Activated CD8-positive, alpha-beta T cell treated with anti-CD3 and anti-CD28 coated beads, Interleukin-2, amount 10 ng/mL, durations not matched to agents 7 days and 5 days (primary cell): Measurements from ENCODE around the gene ARHGAP28. TPM values are rescaled to one million over a fixed set of nuclear protein-coding genes. Genes with fewer than 3 reads are reported as not detected.

Experiments used
- ATAC-seq: fragments of 150-1000 bp; cut with Tn5 transposase; one replicate; pipeline ENCODE4 v1.10.0; 2021; ENCODE audit warnings: moderate library complexity
- CTCF ChIA-PET: fragments of 350-600 bp; sonication (Branson Sonifier 250); formaldehyde crosslinking; loops from one replicate; lab custom pipeline; 2021; ENCODE audit warnings: antibody characterized with exemption; lab: Charles Lee
- POLR2A ChIA-PET: fragments of 350-600 bp; sonication (Branson Sonifier 250); formaldehyde crosslinking; loops from one replicate; lab custom pipeline; 2021; ENCODE audit warnings: antibody characterized with exemption; lab: Charles Lee
- DNase-seq: peaks from one replicate; pipeline ENCODE4 v3.0.0-alpha.2; 2020
- H3K27ac Mint-ChIP-seq: one replicate; pipeline ENCODE4 v1.8.0; 2021; ENCODE audit warnings: mild to moderate bottlenecking, mixed read lengths
- H3K27me3 Mint-ChIP-seq: one replicate; pipeline ENCODE4 v1.8.0; 2021; ENCODE audit warnings: low read depth, mixed read lengths
- H3K36me3 Mint-ChIP-seq: one replicate; pipeline ENCODE4 v1.8.0; 2021; ENCODE audit warnings: low read depth, mixed read lengths
- H3K4me1 Mint-ChIP-seq: one replicate; pipeline ENCODE4 v1.8.0; 2021; ENCODE audit warnings: low read depth, mixed read lengths
- H3K4me3 Mint-ChIP-seq: one replicate; pipeline ENCODE4 v1.8.0; 2021; ENCODE audit warnings: mild to moderate bottlenecking, mixed read lengths
- H3K9me3 Mint-ChIP-seq: one replicate; pipeline ENCODE4 v1.8.0; 2022; ENCODE audit warnings: mixed read lengths; ENCODE audit not compliant: insufficient read depth
- total RNA-seq, 2 experiments: library from RNA; stranded (reverse); gene quantifications; one replicate each; pipeline ENCODE4 v1.2.3, GENCODE V29; 2021

The ARHGAP28 gene
- total RNA-seq, 2 experiments from 2014 or later = not detected

DNA sequence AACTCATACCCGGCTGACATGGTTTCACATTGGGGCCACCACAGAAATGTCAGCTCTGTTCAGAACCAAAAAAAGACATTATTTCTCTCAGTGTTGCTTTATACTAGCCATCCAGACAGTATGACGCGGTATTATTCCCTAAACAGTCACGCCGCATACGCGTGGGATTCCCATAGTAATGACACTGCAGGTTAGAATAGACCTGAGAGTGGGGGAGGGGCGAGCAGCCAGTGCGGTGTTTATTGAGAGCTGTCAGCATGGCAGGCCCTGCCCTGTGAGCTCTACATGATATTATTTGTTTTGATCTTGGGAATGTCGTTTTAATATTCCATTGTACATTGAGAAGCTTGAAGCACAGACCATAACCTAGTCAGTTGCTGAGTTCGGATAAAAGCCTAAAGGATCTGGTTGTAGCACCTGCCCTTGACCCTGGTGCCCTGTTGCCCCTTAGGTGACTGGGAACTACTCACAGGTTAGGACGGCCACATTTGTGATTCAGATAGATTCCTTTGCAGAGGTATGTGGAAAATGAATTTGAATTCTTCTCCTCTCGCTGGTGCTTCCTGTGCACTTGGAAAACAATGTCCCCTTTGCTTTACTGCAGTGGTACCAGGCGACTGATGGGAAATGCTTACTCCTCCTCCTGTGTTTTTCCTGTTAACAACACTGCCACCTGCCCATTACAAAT, 150.1 kb downstream of the ARHGAP28 start:
- no peaks in the 10 kb centered on the region for H3K9me3 Mint-ChIP-seq
- POLR2A ChIA-PET = no interaction called here

DNA sequence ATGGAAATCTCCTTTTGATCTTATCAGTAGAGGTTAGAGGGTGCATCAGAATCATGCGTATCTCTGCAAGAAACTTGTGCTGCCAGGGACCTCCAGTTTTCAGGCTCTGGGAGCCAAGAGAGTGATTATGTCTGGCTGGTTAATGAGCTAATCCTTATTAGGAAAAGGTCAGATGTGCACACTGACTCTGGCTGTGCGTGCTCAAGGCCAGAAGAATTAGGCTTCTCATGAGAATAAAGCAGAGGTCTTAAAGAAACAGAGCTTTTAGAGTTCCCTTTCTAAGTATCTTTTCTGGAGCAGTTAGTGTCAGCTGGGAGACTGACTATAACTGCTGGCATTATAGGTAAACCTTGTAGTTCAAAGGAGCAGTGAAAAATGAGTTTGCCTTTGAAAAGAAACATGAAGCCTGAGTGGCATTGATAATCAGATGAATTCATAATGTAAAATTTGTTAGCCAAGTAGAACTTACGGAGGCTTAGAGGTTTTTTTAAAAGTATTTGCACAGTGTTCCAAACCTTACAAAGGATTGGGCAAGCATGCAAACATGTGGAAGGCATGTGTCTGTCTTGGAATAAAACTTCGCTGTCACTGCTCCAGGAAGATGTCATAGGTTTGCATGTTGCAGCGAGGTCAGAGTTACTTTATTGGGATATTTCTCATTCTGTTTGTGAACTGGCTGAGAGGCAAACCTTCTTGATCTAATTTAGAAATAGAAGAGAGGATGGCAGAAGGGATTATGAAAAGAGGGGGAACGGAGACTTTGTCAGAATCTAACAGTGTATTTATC, 151.7 kb downstream of the ARHGAP28 start:
- no peak for ATAC-seq
- ChIA-PET CTCF (no interaction called here), POLR2A (no interaction called here)
- Mint-ChIP-seq H3K9me3 (no peaks in the 10 kb centered on the region), H3K4me1 (no peaks in the 10 kb centered on the region), H3K27me3 (no peaks in the 10 kb centered on the region), H3K36me3 (no peaks in the 10 kb centered on the region), H3K27ac (no peak overlapping the region), H3K4me3 (no peak overlapping the region)
- DNase-seq = no peak

More for the DNA sequence above, 150.1 kb downstream of the ARHGAP28 start:
- Mint-ChIP-seq H3K4me1 (no peaks in the 10 kb centered on the region), H3K27me3 (no peaks in the 10 kb centered on the region), H3K36me3 (no peaks in the 10 kb centered on the region), H3K27ac (no peak overlapping the region), H3K4me3 (no peak overlapping the region)
- ATAC-seq = no peak
- CTCF ChIA-PET = no interaction called here
- no peak for DNase-seq

- no peaks in the 10 kb centered on the region for H3K4me1 Mint-ChIP-seq
- no peak overlapping the region for H3K4me3 Mint-ChIP-seq
- DNase-seq = no peak
- H3K27me3 Mint-ChIP-seq = no peaks in the 10 kb centered on the region
- ChIA-PET CTCF (no interaction called here), POLR2A (no interaction called here)
- ATAC-seq = no peak
- no peaks in the 10 kb centered on the region for H3K9me3 Mint-ChIP-seq
- no peak overlapping the region for H3K27ac Mint-ChIP-seq
- H3K36me3 Mint-ChIP-seq = no peaks in the 10 kb centered on the region
Observed at GRCh38 chr18:6882401-6882800, 152.9 kb downstream of the ARHGAP28 start.

GRCh38 chr18:6885006-6885481, 155.5 kb downstream of the ARHGAP28 start:
- no peak for DNase-seq
- Mint-ChIP-seq H3K4me3 (no peak overlapping the region), H3K4me1 (no peaks in the 10 kb centered on the region), H3K36me3 (no peaks in the 10 kb centered on the region), H3K27me3 (no peaks in the 10 kb centered on the region), H3K27ac (no peak overlapping the region), H3K9me3 (no peaks in the 10 kb centered on the region)
- ChIA-PET POLR2A (no interaction called here), CTCF (no interaction called here)
- no peak for ATAC-seq

GRCh38 chr18:6885992-6886796, 156.7 kb downstream of the ARHGAP28 start:
- Mint-ChIP-seq H3K9me3 (no peaks in the 10 kb centered on the region), H3K36me3 (no peaks in the 10 kb centered on the region), H3K27me3 (no peaks in the 10 kb centered on the region), H3K27ac (no peak overlapping the region), H3K4me3 (no peak overlapping the region), H3K4me1 (no peaks in the 10 kb centered on the region)
- ATAC-seq (no peak), DNase-seq (peak; percentile 22)
- CTCF ChIA-PET = interaction anchor here (0.7 kb wide), 1 partner anchor 343 kb away, joined by 3 read pairs; no protein-coding TSS in a partner anchor
- POLR2A ChIA-PET = no interaction called here

GRCh38 chr18:6886797-6887330, 157.3 kb downstream of the ARHGAP28 start:
- H3K4me3 Mint-ChIP-seq = no peak overlapping the region
- ChIA-PET CTCF (no interaction called here), POLR2A (no interaction called here)
- DNase-seq = no peak
- no peaks in the 10 kb centered on the region for H3K9me3 Mint-ChIP-seq
- no peaks in the 10 kb centered on the region for H3K36me3 Mint-ChIP-seq
- no peak for ATAC-seq
- no peak overlapping the region for H3K27ac Mint-ChIP-seq
- H3K4me1 Mint-ChIP-seq = no peaks in the 10 kb centered on the region
- no peaks in the 10 kb centered on the region for H3K27me3 Mint-ChIP-seq

DNA sequence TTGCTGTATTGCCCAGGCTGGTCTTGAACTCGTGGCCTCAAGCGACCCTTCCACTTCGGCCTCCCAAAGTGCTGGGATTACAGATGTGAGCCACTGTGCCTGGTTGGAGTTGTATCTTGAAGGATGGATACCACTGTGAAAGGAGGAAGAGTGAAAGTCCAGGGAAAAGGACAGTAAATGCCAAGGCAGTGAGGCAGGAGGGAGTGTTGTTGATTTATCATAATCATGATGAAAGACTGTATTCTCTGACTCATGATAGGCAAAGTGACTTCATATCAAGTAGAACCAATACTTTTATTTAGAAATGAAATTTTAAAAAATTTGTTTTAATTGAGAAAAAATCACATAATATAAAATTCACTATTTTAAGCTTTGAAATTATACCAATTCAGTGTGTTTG, 162.3 kb downstream of the ARHGAP28 start:
- POLR2A ChIA-PET = no interaction called here
- Mint-ChIP-seq H3K4me3 (no peak overlapping the region), H3K27me3 (no peaks in the 10 kb centered on the region), H3K36me3 (no peaks in the 10 kb centered on the region), H3K4me1 (no peaks in the 10 kb centered on the region), H3K27ac (no peak overlapping the region), H3K9me3 (no peaks in the 10 kb centered on the region)
- ATAC-seq (no peak), DNase-seq (no peak)
- CTCF ChIA-PET = no interaction called here

DNA sequence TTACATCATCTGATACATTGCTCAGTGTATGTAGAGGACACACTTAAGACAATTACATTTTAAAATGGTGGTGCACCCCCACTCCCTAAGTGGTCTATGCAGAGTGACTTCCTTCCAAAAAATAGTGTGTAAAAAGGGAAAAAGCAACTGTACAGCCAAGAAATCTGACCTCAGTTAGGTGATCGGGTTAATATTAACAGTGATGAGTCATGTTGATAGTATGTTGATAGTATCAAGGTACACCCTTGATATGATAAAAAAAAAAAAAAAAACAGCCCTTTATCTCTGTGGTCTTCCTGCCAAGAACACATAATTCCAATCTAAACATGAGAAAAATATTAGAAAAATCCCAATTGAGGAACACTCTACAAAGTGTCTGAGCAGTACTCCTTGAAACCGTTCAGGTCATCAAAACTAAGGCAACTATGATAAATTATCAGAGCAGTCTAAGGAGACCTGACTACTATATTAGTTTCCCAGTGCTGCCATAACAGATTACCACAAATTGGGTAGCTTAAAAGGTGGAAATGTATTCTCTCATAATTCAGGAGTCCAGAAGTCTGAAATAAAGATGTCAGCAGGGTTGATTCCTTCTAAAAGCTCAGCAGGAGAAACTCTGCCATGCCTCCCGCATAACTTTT, 171.9 kb downstream of the ARHGAP28 start:
- DNase-seq (no peak), ATAC-seq (no peak)
- no peaks in the 10 kb centered on the region for H3K27me3 Mint-ChIP-seq
- ChIA-PET POLR2A (no interaction called here), CTCF (no interaction called here)
- no peak overlapping the region for H3K4me3 Mint-ChIP-seq
- no peaks in the 10 kb centered on the region for H3K4me1 Mint-ChIP-seq
- peaks cover 3% of the 10 kb centered on the region for H3K9me3 Mint-ChIP-seq
- H3K27ac Mint-ChIP-seq = no peak overlapping the region
- H3K36me3 Mint-ChIP-seq = no peaks in the 10 kb centered on the region

GRCh38 chr18:6917072-6917471, 187.6 kb downstream of the ARHGAP28 start:
- DNase-seq = no peak
- CTCF ChIA-PET = no interaction called here
- H3K4me3 Mint-ChIP-seq = no peak overlapping the region

GRCh38 chr18:6920099-6920955, 190.8 kb downstream of the ARHGAP28 start:
- CTCF ChIA-PET = no interaction called here
- no peaks in the 10 kb centered on the region for H3K36me3 Mint-ChIP-seq
- H3K9me3 Mint-ChIP-seq = peaks cover 5% of the 10 kb centered on the region
- DNase-seq (peak; percentile 20), ATAC-seq (no peak)
- peak overlapping the region; percentile 64 for H3K27ac Mint-ChIP-seq
- H3K4me1 Mint-ChIP-seq = no peaks in the 10 kb centered on the region
- H3K4me3 Mint-ChIP-seq = peak overlapping the region; percentile 32
- no peaks in the 10 kb centered on the region for H3K27me3 Mint-ChIP-seq
- POLR2A ChIA-PET = no interaction called here

More at GRCh38 chr18:6917072-6917471, 187.6 kb downstream of the ARHGAP28 start:
- no peak overlapping the region for H3K27ac Mint-ChIP-seq
- no peaks in the 10 kb centered on the region for H3K4me1 Mint-ChIP-seq
- POLR2A ChIA-PET = no interaction called here
- ATAC-seq = no peak
- H3K27me3 Mint-ChIP-seq = no peaks in the 10 kb centered on the region
- H3K9me3 Mint-ChIP-seq = peaks cover 5% of the 10 kb centered on the region
- H3K36me3 Mint-ChIP-seq = no peaks in the 10 kb centered on the region

DNA sequence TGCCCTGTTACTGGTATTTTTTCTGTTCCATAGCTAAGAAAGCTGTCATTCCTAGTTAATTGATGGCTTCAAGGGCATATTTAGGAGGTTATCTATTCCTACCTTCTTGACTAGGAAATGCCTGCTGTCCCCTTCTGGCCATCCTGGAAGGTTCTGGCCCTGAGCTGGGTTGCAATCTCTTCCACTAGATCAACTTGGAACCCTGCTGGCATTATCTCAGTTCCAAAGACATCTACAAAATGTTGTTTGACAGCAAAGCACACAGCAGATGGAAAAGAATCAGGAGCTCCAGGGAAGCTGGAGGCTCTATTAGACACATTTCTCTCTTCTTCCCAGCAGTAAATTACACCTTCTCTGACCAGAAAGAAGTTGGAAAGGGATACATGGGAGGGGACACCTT, 192.1 kb downstream of the ARHGAP28 start:
- POLR2A ChIA-PET = no interaction called here
- no peak overlapping the region for H3K4me3 Mint-ChIP-seq
- DNase-seq (no peak), ATAC-seq (no peak)
- H3K4me1 Mint-ChIP-seq = no peaks in the 10 kb centered on the region
- H3K36me3 Mint-ChIP-seq = no peaks in the 10 kb centered on the region
- H3K9me3 Mint-ChIP-seq = peaks cover 5% of the 10 kb centered on the region
- CTCF ChIA-PET = no interaction called here
- H3K27me3 Mint-ChIP-seq = no peaks in the 10 kb centered on the region
- no peak overlapping the region for H3K27ac Mint-ChIP-seq
